A549 (cell line): ENCODE results near the gene ZNF507. TPM values are rescaled to one million over a fixed set of nuclear protein-coding genes. Genes with fewer than 3 reads are reported as not detected.
A peak's percentile ranks its signal among the peaks of the same experiment; 100 is the strongest.

Experiments used
- ATAC-seq, 2 experiments: fragments of 200-7000 bp in 1 of 2; fragments of >200 bp in 1 of 2; cut with Nextera tagmentation in 1 of 2; cut with Tn5 transposase in 1 of 2; 3 replicates each; pipeline versions ENCODE4 v1.8.0 to v1.9.1; 2018 to 2020; ENCODE audit warnings: mild to moderate bottlenecking in 1 of 2, moderate library complexity in 1 of 2
- CTCF ChIA-PET: fragments of 300-600 bp; sonication (Branson Sonifier 250); formaldehyde crosslinking; extraction: SDS; loops from one replicate; lab custom pipeline; 2021; ENCODE audit warnings: antibody characterized with exemption, inconsistent platforms; lab: Yijun Ruan, JAX
- POLR2A ChIA-PET: fragments of 350-600 bp; formaldehyde crosslinking; extraction: SDS; loops from one replicate; lab custom pipeline; 2021; ENCODE audit warnings: antibody characterized with exemption, inconsistent platforms; lab: Yijun Ruan, JAX
- DNase-seq, 2 experiments: peaks; one replicate each; pipeline versions ENCODE4 v3.0.0 to v3.0.0-alpha.2; 2011 to 2016; ENCODE audit warnings: low read depth in 1 of 2, low spot score in 1 of 2
- FAIRE-seq: peaks from 2 replicates; lab custom pipeline; 2011; peaks lifted over from hg19 to GRCh38; lab: Jason Lieb, UNC
- H3K27ac ChIP-seq, 2 experiments: fragments of >200 bp; sonication (Bioruptor Twin); formaldehyde crosslinking; 3 replicates each; pipeline ENCODE4 v1.5.1; 2016 to 2017
- H3K4me1 ChIP-seq: fragments of >200 bp; sonication (Bioruptor Twin); formaldehyde crosslinking; 3 replicates; pipeline ENCODE4 v1.6.1; 2016
- H3K4me2 ChIP-seq: fragments of >200 bp; sonication (Bioruptor Twin); formaldehyde crosslinking; 3 replicates; pipeline ENCODE4 v1.6.1; 2016
- H3K4me3 ChIP-seq: fragments of >200 bp; sonication (Bioruptor Twin); formaldehyde crosslinking; 3 replicates; pipeline ENCODE4 v1.5.1; 2016
- H3K9me3 ChIP-seq: fragments of >200 bp; sonication (Bioruptor Twin); formaldehyde crosslinking; 3 replicates; pipeline ENCODE4 v1.6.1; 2016
- BHLHE40 ChIP-seq: IDR thresholded peaks from 2 replicates; pipeline ENCODE4 v1.6.1; 2012; ENCODE audit warnings: low read depth, low read length, inconsistent platforms
- CEBPB ChIP-seq, 2 experiments: fragments of >200 bp in 1 of 2; sonication (Bioruptor Twin) in 1 of 2; formaldehyde crosslinking in 1 of 2; IDR thresholded peaks; 2 replicates each; pipeline ENCODE4 v1.6.1; 2012 to 2016
- CHD4 ChIP-seq: fragments of 200-600 bp; sonication (generic); IDR thresholded peaks from 2 replicates; pipeline ENCODE4 v1.6.1; 2016; ENCODE audit warnings: antibody characterized with exemption, mild to moderate bottlenecking, borderline replicate concordance
- EHF ChIP-seq: fragments of 250-450 bp; sonication (Bioruptor Pico); IDR thresholded peaks from 2 replicates; pipeline ENCODE4 v1.5.0; 2020; ENCODE audit warnings: mild to moderate bottlenecking
- EHMT2 ChIP-seq: fragments of 200-600 bp; sonication (generic); IDR thresholded peaks from 2 replicates; pipeline ENCODE4 v1.6.1; 2016; ENCODE audit warnings: antibody characterized with exemption, low read depth, mild to moderate bottlenecking, moderate library complexity
- FOSB ChIP-seq: fragments of 250-450 bp; sonication (Bioruptor Pico); IDR thresholded peaks from 2 replicates; pipeline ENCODE4 v1.5.0; 2020; ENCODE audit warnings: mild to moderate bottlenecking, moderate library complexity
- FOXS1 ChIP-seq: fragments of 250-450 bp; sonication (Bioruptor Pico); IDR thresholded peaks from 2 replicates; pipeline ENCODE4 v1.5.0; 2020; ENCODE audit warnings: mild to moderate bottlenecking, moderate library complexity
- HOXA7 ChIP-seq: fragments of 250-450 bp; sonication (Bioruptor Pico); IDR thresholded peaks from 2 replicates; pipeline ENCODE4 v1.5.0; 2020; ENCODE audit warnings: mild to moderate bottlenecking, moderate library complexity
- KDM1A ChIP-seq: fragments of 200-600 bp; sonication (generic); IDR thresholded peaks from 2 replicates; pipeline ENCODE4 v1.6.1; 2016; ENCODE audit warnings: low read depth, mild to moderate bottlenecking
- MAFK ChIP-seq: fragments of 450-650 bp; IDR thresholded peaks from 2 replicates; pipeline ENCODE4 v1.6.1; 2014; ENCODE audit not compliant: partially characterized antibody
- MYC ChIP-seq: IDR thresholded peaks from 2 replicates; pipeline ENCODE4 v1.6.1; 2012; ENCODE audit warnings: mild to moderate bottlenecking, inconsistent platforms, low read length, improper control_type of control experiment, borderline replicate concordance
- NFE2L2 ChIP-seq: fragments of 150-350 bp; conservative IDR thresholded peaks from 2 replicates; pipeline ENCODE4 v1.6.1; 2014; ENCODE audit warnings: low read length
- POLR2AphosphoS2 ChIP-seq: conservative IDR thresholded peaks from 2 replicates; pipeline ENCODE4 v1.6.1; 2012; ENCODE audit warnings: low read length, improper control_type of control experiment, inconsistent platforms
- RFX5 ChIP-seq: fragments of 450-650 bp; IDR thresholded peaks from 2 replicates; pipeline ENCODE4 v1.7.1; 2014; ENCODE audit warnings: antibody characterized with exemption, mild to moderate bottlenecking, moderate library complexity
- RNF2 ChIP-seq: fragments of 200-600 bp; sonication (generic); IDR thresholded peaks from 2 replicates; pipeline ENCODE4 v1.6.1; 2016; ENCODE audit warnings: low read depth, mild to moderate bottlenecking, antibody characterized with exemption, moderate library complexity, borderline replicate concordance
- SMC3 ChIP-seq: fragments of >200 bp; sonication (Bioruptor Twin); formaldehyde crosslinking; IDR thresholded peaks from 3 replicates; pipeline ENCODE4 v1.6.1; 2018; ENCODE audit warnings: inconsistent platforms
- SREBF2 ChIP-seq: fragments of 450-650 bp; IDR thresholded peaks from 2 replicates; pipeline ENCODE4 v1.6.1; 2014; ENCODE audit warnings: mild to moderate bottlenecking, moderate library complexity
- TFCP2L1 ChIP-seq: fragments of 250-450 bp; sonication (Bioruptor Pico); IDR thresholded peaks from 2 replicates; pipeline ENCODE4 v1.5.0; 2021; ENCODE audit warnings: mild to moderate bottlenecking
- TP53 ChIP-seq: fragments of 250-450 bp; sonication (Bioruptor Pico); IDR thresholded peaks from 2 replicates; pipeline ENCODE4 v1.5.0; 2021; ENCODE audit warnings: mild to moderate bottlenecking, moderate library complexity
- ZC3H11A ChIP-seq: fragments of 450-650 bp; IDR thresholded peaks from 2 replicates; pipeline ENCODE4 v1.6.1; 2014; ENCODE audit warnings: antibody characterized with exemption, mild to moderate bottlenecking
- WGBS: methylation state at CpG from one replicate; pipeline ENCODE4 v1.1.6; 2017; ENCODE audit errors: missing lambda C conversion rate; 5-methylcytosine and 5-hydroxymethylcytosine counted together
- polyA plus RNA-seq, 4 experiments: library from polyadenylated mRNA; depleted of rRNA in 3 of 4; stranded (reverse); fragments of >200 nt; fragmentation: RNase III in 1 of 4; extraction: RNeasy Plus Mini Kit Qiagen cat#74134 plus additional on column Dnase treatment in 1 of 4; gene quantifications; 2 replicates in 3 of 4; 3 replicates in 1 of 4; pipeline ENCODE4 v1.2.3, GENCODE V29; 2011 to 2017
- TF ChIP-seq, protein P1 (sequence below): IDR thresholded peaks from 2 replicates; pipeline ENCODE4 v1.6.1; 2012
- TF ChIP-seq, protein P2 (sequence below): fragments of >200 bp; sonication (Bioruptor Twin); formaldehyde crosslinking; IDR thresholded peaks from 3 replicates; pipeline ENCODE4 v1.6.1; 2016
- TF ChIP-seq, protein P3 (sequence below): IDR thresholded peaks from 2 replicates; pipeline ENCODE4 v1.6.1; 2012; ENCODE audit warnings: low read depth, borderline replicate concordance
- TF ChIP-seq, protein P4 (sequence below): fragments of 250-450 bp; sonication (Bioruptor Pico); IDR thresholded peaks from 2 replicates; pipeline ENCODE4 v1.5.0; 2021; ENCODE audit warnings: mild to moderate bottlenecking, moderate library complexity, borderline replicate concordance
- TF ChIP-seq, protein P5 (sequence below): fragments of >200 bp; sonication (Bioruptor Twin); formaldehyde crosslinking; IDR thresholded peaks from 2 replicates; pipeline ENCODE4 v1.6.1; 2016

Gene ZNF507
- polyA plus RNA-seq, 2 of the 4 experiments (the other 2 are of a cell fraction): 14.6 to 49.8 TPM

DNA sequence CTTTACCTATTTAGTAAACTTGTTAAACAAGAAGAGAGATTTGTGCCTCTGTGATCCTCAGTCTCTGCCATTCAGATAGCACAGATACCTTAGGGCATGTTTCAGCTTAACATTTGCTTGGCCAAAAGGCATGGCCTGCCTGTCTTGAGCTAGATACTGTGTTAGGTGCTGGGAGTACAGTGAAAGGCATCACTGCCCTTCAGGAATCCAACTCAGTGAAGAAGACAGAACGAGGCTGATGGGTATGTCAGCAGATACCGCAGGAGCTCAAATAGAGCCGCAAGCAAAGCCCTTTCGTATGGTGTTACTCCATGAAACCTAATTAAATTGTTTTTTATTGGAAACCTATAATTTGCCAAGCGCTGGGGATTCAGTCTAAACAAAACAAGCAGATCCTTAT is 12.9 kb downstream of the ZNF507 start:
- 96% methylated on average over 5 of the region's 5 CpGs for WGBS
- FAIRE-seq: peak; percentile 61
- no peak overlapping the region for H3K4me3 ChIP-seq
- ChIA-PET CTCF (interaction anchor here (0.6 to 6.1 kb wide), 20 partner anchors 10 to 1692 kb away, joined by 3 to 74 read pairs (median 4); partner anchors contain the start of gene ZNF507), POLR2A (interaction anchor here (2.2 kb wide), 1 partner anchor 47 kb away, joined by 8 read pairs; the partner anchor contains the start of gene DPY19L3)
- no peak for ATAC-seq
- no peak for DNase-seq
- TF ChIP-seq RFX5: no peak
- TF ChIP-seq, protein P1, sequence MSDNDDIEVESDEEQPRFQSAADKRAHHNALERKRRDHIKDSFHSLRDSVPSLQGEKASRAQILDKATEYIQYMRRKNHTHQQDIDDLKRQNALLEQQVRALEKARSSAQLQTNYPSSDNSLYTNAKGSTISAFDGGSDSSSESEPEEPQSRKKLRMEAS: no peak
- TF ChIP-seq, protein P2, sequence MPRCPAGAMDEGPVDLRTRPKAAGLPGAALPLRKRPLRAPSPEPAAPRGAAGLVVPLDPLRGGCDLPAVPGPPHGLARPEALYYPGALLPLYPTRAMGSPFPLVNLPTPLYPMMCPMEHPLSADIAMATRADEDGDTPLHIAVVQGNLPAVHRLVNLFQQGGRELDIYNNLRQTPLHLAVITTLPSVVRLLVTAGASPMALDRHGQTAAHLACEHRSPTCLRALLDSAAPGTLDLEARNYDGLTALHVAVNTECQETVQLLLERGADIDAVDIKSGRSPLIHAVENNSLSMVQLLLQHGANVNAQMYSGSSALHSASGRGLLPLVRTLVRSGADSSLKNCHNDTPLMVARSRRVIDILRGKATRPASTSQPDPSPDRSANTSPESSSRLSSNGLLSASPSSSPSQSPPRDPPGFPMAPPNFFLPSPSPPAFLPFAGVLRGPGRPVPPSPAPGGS: no peak
- no peak for TF ChIP-seq RNF2
- TF ChIP-seq TP53 (CRISPR knock-in tag): 0 out of 2 replicates have a peak, but pooled peaks have one; percentile 49
- TF ChIP-seq MYC: no peak
- no peak for TF ChIP-seq NFE2L2
- TF ChIP-seq KDM1A: no peak
- H3K4me2 ChIP-seq: no peak overlapping the region
- no peaks in the 10 kb centered on the region for H3K9me3 ChIP-seq
- no peak overlapping the region for H3K27ac ChIP-seq
- peaks cover 23% of the 10 kb centered on the region for H3K4me1 ChIP-seq

DNA sequence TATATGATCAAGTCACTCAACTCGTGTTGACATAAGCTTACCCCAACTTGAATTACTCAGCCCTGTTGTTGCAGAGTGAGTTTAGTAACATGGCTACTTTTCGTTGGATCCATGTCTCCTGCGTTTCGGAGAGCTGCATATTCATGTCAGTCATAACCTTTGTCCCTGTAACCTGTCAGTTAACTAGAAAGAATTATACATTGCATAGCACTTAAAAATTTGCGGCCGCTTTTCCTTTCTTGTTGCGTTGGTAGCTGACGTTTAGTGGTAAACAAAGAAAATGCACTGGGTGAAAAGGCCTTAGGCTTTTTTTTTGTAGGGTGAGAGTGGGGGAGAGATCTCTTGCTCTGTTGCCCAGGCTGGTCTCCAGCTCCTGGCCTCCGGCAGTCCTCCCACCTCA is 14.2 kb downstream of the ZNF507 start:
- no peak for ATAC-seq
- no peak for TF ChIP-seq MYC
- no peak for TF ChIP-seq BHLHE40
- TF ChIP-seq EHMT2: no peak
- TF ChIP-seq TFCP2L1 (CRISPR knock-in tag): no peak
- no peak for TF ChIP-seq POLR2AphosphoS2
- TF ChIP-seq NFE2L2: no peak
- TF ChIP-seq, protein P3, sequence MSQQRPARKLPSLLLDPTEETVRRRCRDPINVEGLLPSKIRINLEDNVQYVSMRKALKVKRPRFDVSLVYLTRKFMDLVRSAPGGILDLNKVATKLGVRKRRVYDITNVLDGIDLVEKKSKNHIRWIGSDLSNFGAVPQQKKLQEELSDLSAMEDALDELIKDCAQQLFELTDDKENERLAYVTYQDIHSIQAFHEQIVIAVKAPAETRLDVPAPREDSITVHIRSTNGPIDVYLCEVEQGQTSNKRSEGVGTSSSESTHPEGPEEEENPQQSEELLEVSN: no peak
- no peak for TF ChIP-seq FOSB
- TF ChIP-seq, protein P4, sequence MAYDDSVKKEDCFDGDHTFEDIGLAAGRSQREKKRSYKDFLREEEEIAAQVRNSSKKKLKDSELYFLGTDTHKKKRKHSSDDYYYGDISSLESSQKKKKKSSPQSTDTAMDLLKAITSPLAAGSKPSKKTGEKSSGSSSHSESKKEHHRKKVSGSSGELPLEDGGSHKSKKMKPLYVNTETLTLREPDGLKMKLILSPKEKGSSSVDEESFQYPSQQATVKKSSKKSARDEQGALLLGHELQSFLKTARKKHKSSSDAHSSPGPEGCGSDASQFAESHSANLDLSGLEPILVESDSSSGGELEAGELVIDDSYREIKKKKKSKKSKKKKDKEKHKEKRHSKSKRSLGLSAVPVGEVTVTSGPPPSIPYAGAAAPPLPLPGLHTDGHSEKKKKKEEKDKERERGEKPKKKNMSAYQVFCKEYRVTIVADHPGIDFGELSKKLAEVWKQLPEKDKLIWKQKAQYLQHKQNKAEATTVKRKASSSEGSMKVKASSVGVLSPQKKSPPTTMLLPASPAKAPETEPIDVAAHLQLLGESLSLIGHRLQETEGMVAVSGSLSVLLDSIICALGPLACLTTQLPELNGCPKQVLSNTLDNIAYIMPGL: no peak
- no peak for TF ChIP-seq HOXA7 (CRISPR knock-in tag)
- TF ChIP-seq FOXS1 (CRISPR knock-in tag): no peak
- TF ChIP-seq SMC3: no peak
- no peak for TF ChIP-seq CHD4
- no peak for TF ChIP-seq ZC3H11A
- TF ChIP-seq CEBPB (IDR thresholded peaks at IDR 0.05): no peak
- TF ChIP-seq SREBF2: no peak
- TF ChIP-seq, protein P5, sequence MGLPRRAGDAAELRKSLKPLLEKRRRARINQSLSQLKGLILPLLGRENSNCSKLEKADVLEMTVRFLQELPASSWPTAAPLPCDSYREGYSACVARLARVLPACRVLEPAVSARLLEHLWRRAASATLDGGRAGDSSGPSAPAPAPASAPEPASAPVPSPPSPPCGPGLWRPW: no peak
- no peak for TF ChIP-seq MAFK
- no peak for TF ChIP-seq EHF (CRISPR knock-in tag)
- peak; percentile 97 for FAIRE-seq
- no peaks in the 10 kb centered on the region for H3K9me3 ChIP-seq
- 94% methylated on average over 9 of the region's 9 CpGs for WGBS
- no peak overlapping the region for H3K27ac ChIP-seq
- peaks cover 30% of the 10 kb centered on the region for H3K4me1 ChIP-seq
- no peak for DNase-seq
- H3K4me2 ChIP-seq: no peak overlapping the region
- no peak overlapping the region for H3K4me3 ChIP-seq
- ChIA-PET POLR2A (no interaction called here), CTCF (interaction anchor here (0.9 to 6.1 kb wide), 6 partner anchors 8 to 1677 kb away, joined by 3 to 74 read pairs (median 16); partner anchors contain the start of gene ZNF507)
